Keratinocyte (primary cell): Measurements from ENCODE around the gene SCNN1A.

Experiments used
- EZH2 ChIP-seq: IDR thresholded peaks from one replicate; pipeline ENCODE4 v1.6.1; 2012; ENCODE audit warnings: inconsistent platforms, mild to moderate bottlenecking, low read length, moderate library complexity
- TF ChIP-seq, protein P1 (sequence below), 3 experiments: IDR thresholded peaks in 1 of 3; conservative IDR thresholded peaks in 1 of 3; optimal IDR thresholded peaks in 1 of 3; 2 replicates in 2 of 3; 3 replicates in 1 of 3; pipeline versions ENCODE3 to v1.5.1; 2011; ENCODE audit warnings: low read length in 3 of 3, mild to moderate bottlenecking in 3 of 3, moderate library complexity in 2 of 3, control low read depth in 1 of 3, inconsistent platforms in 1 of 3; ENCODE audit not compliant: insufficient read depth in 2 of 3; ENCODE audit errors: extremely low read depth in 1 of 3

- TF ChIP-seq, protein P1, sequence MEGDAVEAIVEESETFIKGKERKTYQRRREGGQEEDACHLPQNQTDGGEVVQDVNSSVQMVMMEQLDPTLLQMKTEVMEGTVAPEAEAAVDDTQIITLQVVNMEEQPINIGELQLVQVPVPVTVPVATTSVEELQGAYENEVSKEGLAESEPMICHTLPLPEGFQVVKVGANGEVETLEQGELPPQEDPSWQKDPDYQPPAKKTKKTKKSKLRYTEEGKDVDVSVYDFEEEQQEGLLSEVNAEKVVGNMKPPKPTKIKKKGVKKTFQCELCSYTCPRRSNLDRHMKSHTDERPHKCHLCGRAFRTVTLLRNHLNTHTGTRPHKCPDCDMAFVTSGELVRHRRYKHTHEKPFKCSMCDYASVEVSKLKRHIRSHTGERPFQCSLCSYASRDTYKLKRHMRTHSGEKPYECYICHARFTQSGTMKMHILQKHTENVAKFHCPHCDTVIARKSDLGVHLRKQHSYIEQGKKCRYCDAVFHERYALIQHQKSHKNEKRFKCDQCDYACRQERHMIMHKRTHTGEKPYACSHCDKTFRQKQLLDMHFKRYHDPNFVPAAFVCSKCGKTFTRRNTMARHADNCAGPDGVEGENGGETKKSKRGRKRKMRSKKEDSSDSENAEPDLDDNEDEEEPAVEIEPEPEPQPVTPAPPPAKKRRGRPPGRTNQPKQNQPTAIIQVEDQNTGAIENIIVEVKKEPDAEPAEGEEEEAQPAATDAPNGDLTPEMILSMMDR (optimal IDR thresholded peaks at IDR 0.05 in 1 of 3, IDR thresholded peaks at IDR 0.05 in 1 of 3, conservative IDR thresholded peaks at IDR 0.05 in 1 of 3; ENCODE audit: extremely low read depth in 1 of 3, insufficient read depth in 2 of 3, low read length in 3 of 3), result no peak
- no peak for TF ChIP-seq EZH2
These were observed 17.7 kb upstream of the SCNN1A start for GRCh38 chr12:6393109-6393508.
